Bronchial epithelial cell (primary cell): ENCODE data around the gene FAM209B. TPM values are rescaled to one million over a fixed set of nuclear protein-coding genes. Genes with fewer than 3 reads are reported as not detected.

Source experiments
- DNase-seq: peaks from one replicate; pipeline ENCODE4 v3.0.0-alpha.2; 2010; ENCODE audit warnings: low read depth
- FAIRE-seq: peaks from 2 replicates; lab custom pipeline; 2011; peaks lifted over from hg19 to GRCh38; lab: Jason Lieb, UNC
- H3K27me3 ChIP-seq: 2 replicates; pipeline ENCODE4 v1.5.1; 2011; ENCODE audit warnings: low read length; ENCODE audit not compliant: control insufficient read depth, insufficient read depth
- H3K36me3 ChIP-seq: 2 replicates; pipeline ENCODE4 v1.5.1; 2011; ENCODE audit warnings: low read length; ENCODE audit not compliant: control insufficient read depth, insufficient read depth
- H3K4me3 ChIP-seq: 2 replicates; pipeline ENCODE4 v1.5.1; 2011; ENCODE audit warnings: mild to moderate bottlenecking, low read depth, low read length, control low read depth
- total RNA-seq: library from RNA; depleted of rRNA; stranded (reverse); fragments of >200 nt; gene quantifications from 2 replicates; pipeline ENCODE4 v1.2.1, GENCODE V29; 2014
- TF ChIP-seq, protein P1 (sequence below): IDR thresholded peaks from 2 replicates; pipeline ENCODE4 v1.5.1; 2011; ENCODE audit warnings: mild to moderate bottlenecking, moderate library complexity, low read length, control low read depth, inconsistent platforms; ENCODE audit not compliant: insufficient read depth, severe bottlenecking

Gene FAM209B
- total RNA-seq, 1 donor from 2014 or later, result 0.26 TPM

- TF ChIP-seq, protein P1, sequence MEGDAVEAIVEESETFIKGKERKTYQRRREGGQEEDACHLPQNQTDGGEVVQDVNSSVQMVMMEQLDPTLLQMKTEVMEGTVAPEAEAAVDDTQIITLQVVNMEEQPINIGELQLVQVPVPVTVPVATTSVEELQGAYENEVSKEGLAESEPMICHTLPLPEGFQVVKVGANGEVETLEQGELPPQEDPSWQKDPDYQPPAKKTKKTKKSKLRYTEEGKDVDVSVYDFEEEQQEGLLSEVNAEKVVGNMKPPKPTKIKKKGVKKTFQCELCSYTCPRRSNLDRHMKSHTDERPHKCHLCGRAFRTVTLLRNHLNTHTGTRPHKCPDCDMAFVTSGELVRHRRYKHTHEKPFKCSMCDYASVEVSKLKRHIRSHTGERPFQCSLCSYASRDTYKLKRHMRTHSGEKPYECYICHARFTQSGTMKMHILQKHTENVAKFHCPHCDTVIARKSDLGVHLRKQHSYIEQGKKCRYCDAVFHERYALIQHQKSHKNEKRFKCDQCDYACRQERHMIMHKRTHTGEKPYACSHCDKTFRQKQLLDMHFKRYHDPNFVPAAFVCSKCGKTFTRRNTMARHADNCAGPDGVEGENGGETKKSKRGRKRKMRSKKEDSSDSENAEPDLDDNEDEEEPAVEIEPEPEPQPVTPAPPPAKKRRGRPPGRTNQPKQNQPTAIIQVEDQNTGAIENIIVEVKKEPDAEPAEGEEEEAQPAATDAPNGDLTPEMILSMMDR, result no peak
- DNase-seq (peak; percentile 39), FAIRE-seq (no peak)
- Histone ChIP-seq H3K36me3 (no peaks in the 10 kb centered on the region), H3K27me3 (no peaks in the 10 kb centered on the region), H3K4me3 (no peak overlapping the region)
These were observed 33.6 kb downstream of the FAM209B start for GRCh38 chr20:56566621-56567020.

DNA sequence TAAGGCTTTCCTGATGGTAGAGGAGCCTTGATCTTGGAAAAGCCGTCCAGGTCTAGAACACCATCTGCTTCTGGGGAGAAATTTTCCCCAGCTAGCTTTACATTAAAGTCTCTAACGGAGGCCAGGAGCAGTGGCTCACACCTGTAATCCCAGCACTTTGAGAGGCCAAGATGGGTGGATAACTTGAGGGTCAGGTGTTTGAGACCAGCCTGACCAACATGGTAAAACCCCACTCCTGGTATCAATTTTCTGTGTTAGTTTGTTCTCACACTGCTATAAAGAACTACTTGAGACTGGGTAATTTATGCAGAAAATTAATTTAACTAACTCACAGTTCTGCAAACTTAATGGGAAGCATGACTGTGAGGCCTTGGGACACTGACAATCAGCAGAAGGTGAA is 37.8 kb downstream of the FAM209B start:
- no peak for FAIRE-seq
- H3K36me3 ChIP-seq, result no peaks in the 10 kb centered on the region

DNA sequence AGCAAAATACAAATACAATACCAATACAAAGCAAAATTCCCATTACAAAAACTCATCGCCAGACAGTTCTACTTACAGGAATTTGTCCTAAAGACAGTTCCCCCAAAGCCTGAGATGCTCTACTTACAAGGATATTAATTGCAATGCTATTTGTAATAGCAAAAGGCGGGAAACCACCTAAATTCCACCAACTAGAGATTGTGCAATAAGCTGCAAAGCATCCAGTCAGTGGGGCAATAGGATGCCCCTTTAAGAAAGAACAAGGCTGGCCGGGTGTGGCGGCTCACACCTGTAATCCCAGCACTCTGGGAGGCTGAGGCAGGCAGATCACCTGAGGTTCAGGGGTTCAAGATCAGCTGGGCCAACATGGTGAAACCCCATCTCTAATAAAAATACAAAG is 39.1 kb downstream of the FAM209B start:
- Histone ChIP-seq H3K4me3 (no peak overlapping the region), H3K36me3 (no peaks in the 10 kb centered on the region), H3K27me3 (no peaks in the 10 kb centered on the region)
- FAIRE-seq (no peak), DNase-seq (peak; percentile 32)
- TF ChIP-seq, protein P1, result no peak

More for the DNA sequence above, 37.8 kb downstream of the FAM209B start:
- Histone ChIP-seq H3K4me3 (no peak overlapping the region), H3K27me3 (no peaks in the 10 kb centered on the region)
- TF ChIP-seq, protein P1, result no peak
- DNase-seq, result no peak

GRCh38 chr20:56573986-56574385 is 40.9 kb downstream of the FAM209B start:
- DNase-seq, result no peak
- TF ChIP-seq, protein P1, result no peak
- Histone ChIP-seq H3K36me3 (no peaks in the 10 kb centered on the region), H3K27me3 (no peaks in the 10 kb centered on the region), H3K4me3 (no peak overlapping the region)
- no peak for FAIRE-seq

DNA sequence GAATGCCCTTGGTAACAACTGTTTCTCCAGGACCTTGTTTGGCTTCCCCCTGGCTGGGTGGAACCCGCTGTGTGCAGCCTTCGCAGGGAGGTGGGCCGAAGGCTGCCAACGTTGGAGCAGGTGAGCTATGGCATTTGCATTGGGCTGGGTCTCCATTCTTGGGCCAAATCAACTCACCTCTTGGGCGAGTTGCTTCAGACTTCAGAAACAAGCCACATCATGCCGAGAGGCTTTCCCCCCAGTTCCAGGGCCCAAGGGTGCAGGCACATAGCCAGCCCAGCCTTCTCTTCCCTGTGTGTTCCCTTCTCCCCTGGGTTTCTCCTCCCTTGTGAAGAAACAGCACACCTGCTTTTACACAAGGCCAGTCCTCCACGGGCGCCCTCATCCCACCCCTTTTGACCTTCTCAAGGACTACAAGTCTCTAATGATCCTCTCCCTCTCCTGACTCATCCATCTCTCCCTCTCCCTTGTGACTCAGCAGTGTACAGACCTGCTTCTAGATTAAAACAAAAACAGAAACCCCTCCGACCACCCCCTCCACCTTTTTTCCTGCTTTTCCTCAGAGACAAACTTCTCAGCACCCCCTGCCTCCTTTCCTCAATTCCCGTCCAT is 41.6 kb downstream of the FAM209B start:
- no peaks in the 10 kb centered on the region for H3K27me3 ChIP-seq
- H3K4me3 ChIP-seq, result no peak overlapping the region
- FAIRE-seq (no peak), DNase-seq (peak; percentile 74)
- TF ChIP-seq, protein P1, result no peak
- H3K36me3 ChIP-seq, result no peaks in the 10 kb centered on the region

DNA sequence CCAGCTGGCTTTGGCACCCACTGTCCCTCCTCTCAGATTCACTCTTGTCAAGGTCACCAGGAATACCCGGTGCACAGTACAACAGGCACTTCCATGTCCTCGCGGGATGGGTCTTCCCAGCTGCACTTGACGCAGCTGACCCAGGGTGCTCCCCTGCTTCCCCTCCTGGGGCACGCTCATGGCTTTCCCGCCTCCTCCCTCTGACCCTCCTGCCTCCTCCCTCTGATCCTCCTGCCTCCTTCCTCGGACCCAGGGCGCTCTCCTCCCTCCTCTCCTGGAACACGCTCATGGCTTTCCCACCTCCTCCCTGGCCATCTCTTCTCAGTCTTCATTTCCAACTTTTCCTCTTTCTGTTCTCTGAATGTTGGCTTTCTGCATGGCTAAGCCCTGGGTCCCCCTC is 42.1 kb downstream of the FAM209B start:
- FAIRE-seq (no peak), DNase-seq (no peak)
- Histone ChIP-seq H3K36me3 (no peaks in the 10 kb centered on the region), H3K27me3 (no peaks in the 10 kb centered on the region), H3K4me3 (no peak overlapping the region)
- TF ChIP-seq, protein P1, result no peak
